ENCODE data around the gene FBLN7.

GRCh38 chr2:112096098-112096497 lies 42.1 kb upstream of the FBLN7 start:
- TF ChIP-seq POLR2A (IDR thresholded peaks at IDR 0.05) (no peak), CTCF (IDR thresholded peaks at IDR 0.05) (no peak)

Measured in lower leg skin (tissue), 3 donors.